ENCODE data around the gene ARHGAP24. TPM values are rescaled to one million over a fixed set of nuclear protein-coding genes. Genes with fewer than 3 reads are reported as not detected.

Gene ARHGAP24
- total and polyA plus RNA-seq, 2 experiments from 2014 or later: 0.21 to 0.36 TPM

GRCh38 chr4:85565761-85566480 lies 91.0 kb downstream of the ARHGAP24 start:
- Histone ChIP-seq H4K20me1 (replicated peaks; ENCODE audit: insufficient read depth) (no peaks in the 10 kb centered on the region), H3K79me2 (replicated peaks; ENCODE audit: insufficient read depth) (no peaks in the 10 kb centered on the region), H3K9me2 (ENCODE audit: insufficient read depth) (peaks cover 13% of the 10 kb centered on the region), H3F3A (replicated peaks; ENCODE audit: low read depth) (no peaks in the 10 kb centered on the region), H3K4me3 (no peak overlapping the region), H3K27me3 (ENCODE audit: insufficient read depth) (no peaks in the 10 kb centered on the region), H3K4me1 (ENCODE audit: insufficient read depth) (peaks cover 7% of the 10 kb centered on the region; the same call in 1 of the 2 replicates), H3K36me3 (ENCODE audit: insufficient read depth) (no peaks in the 10 kb centered on the region), H2AFZ (no peak overlapping the region), H3K4me2 (no peak overlapping the region), H3K27ac (ENCODE audit: low read depth) (no peak overlapping the region)
- H3K4me3 Mint-ChIP-seq: no peak overlapping the region
- H3K36me3 Mint-ChIP-seq (ENCODE audit: low read depth): no peaks in the 10 kb centered on the region
- TF ChIP-seq NANOG (IDR thresholded peaks at IDR 0.05; ENCODE audit: borderline replicate concordance): no peak
- TF ChIP-seq, protein P1, sequence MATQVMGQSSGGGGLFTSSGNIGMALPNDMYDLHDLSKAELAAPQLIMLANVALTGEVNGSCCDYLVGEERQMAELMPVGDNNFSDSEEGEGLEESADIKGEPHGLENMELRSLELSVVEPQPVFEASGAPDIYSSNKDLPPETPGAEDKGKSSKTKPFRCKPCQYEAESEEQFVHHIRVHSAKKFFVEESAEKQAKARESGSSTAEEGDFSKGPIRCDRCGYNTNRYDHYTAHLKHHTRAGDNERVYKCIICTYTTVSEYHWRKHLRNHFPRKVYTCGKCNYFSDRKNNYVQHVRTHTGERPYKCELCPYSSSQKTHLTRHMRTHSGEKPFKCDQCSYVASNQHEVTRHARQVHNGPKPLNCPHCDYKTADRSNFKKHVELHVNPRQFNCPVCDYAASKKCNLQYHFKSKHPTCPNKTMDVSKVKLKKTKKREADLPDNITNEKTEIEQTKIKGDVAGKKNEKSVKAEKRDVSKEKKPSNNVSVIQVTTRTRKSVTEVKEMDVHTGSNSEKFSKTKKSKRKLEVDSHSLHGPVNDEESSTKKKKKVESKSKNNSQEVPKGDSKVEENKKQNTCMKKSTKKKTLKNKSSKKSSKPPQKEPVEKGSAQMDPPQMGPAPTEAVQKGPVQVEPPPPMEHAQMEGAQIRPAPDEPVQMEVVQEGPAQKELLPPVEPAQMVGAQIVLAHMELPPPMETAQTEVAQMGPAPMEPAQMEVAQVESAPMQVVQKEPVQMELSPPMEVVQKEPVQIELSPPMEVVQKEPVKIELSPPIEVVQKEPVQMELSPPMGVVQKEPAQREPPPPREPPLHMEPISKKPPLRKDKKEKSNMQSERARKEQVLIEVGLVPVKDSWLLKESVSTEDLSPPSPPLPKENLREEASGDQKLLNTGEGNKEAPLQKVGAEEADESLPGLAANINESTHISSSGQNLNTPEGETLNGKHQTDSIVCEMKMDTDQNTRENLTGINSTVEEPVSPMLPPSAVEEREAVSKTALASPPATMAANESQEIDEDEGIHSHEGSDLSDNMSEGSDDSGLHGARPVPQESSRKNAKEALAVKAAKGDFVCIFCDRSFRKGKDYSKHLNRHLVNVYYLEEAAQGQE (IDR thresholded peaks at IDR 0.05; ENCODE audit: unreplicated experiment): no peak
- TF ChIP-seq POLR2AphosphoS5 (IDR thresholded peaks at IDR 0.05; ENCODE audit: low read depth): no peak
- TF ChIP-seq JUNB (IDR thresholded peaks at IDR 0.05; ENCODE audit: unreplicated experiment): no peak
- DNase-seq (ENCODE audit: low spot score) (no peak), ATAC-seq (no peak)
- H3K27me3 Mint-ChIP-seq (ENCODE audit: insufficient read depth, low read depth, poor library complexity): peaks cover 2% of the 10 kb centered on the region
- H3K27ac Mint-ChIP-seq: no peak overlapping the region
- H3K9me3 Mint-ChIP-seq: no peaks in the 10 kb centered on the region
- peaks cover 5% of the 10 kb centered on the region; the same call in 2 of the 3 replicates for H3K4me1 Mint-ChIP-seq

DNA sequence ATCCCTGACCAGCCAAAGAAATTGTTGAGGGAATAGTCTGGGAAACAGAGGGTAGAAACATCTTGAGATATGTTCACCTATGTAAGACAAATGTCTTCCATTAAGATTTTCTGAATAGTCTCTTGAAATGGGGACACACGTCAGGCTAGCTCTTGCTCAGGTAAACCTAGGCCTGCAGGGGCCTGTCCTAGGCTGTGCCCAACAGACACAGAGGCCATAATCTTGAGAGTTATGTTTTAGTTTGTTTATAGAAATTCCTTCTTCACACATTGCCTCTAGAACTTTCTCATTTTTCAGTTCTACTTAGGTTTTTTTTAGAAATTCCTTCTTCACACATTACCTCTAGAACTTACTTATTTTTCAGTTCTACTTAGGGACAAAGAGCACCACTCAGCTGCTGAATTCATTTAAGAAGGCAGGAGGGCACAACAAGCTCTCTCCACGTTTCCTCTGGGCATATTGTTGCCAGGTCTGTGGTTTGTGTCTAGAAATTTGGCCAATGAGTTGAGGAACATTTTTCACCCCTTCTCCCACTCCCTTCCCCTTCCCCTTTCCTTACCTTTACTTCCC lies 94.9 kb downstream of the ARHGAP24 start:
- Mint-ChIP-seq H3K9me3 (no peaks in the 10 kb centered on the region), H3K4me3 (no peak overlapping the region), H3K27me3 (ENCODE audit: insufficient read depth, low read depth, poor library complexity) (no peaks in the 10 kb centered on the region), H3K27ac (no peak overlapping the region), H3K36me3 (ENCODE audit: low read depth) (no peaks in the 10 kb centered on the region), H3K4me1 (peaks cover 5% of the 10 kb centered on the region; the same call in 2 of the 3 replicates)
- Histone ChIP-seq H3K27me3 (ENCODE audit: insufficient read depth) (no peaks in the 10 kb centered on the region), H3K36me3 (ENCODE audit: insufficient read depth) (no peaks in the 10 kb centered on the region), H3K4me2 (no peak overlapping the region), H3K9me2 (ENCODE audit: insufficient read depth) (no peaks in the 10 kb centered on the region), H4K20me1 (replicated peaks; ENCODE audit: insufficient read depth) (no peaks in the 10 kb centered on the region), H3K4me1 (ENCODE audit: insufficient read depth) (peaks cover 7% of the 10 kb centered on the region; the same call in 1 of the 2 replicates), H3K27ac (ENCODE audit: low read depth) (no peak overlapping the region), H3K4me3 (no peak overlapping the region), H3K79me2 (replicated peaks; ENCODE audit: insufficient read depth) (no peaks in the 10 kb centered on the region), H3F3A (replicated peaks; ENCODE audit: low read depth) (no peaks in the 10 kb centered on the region), H2AFZ (no peak overlapping the region; the same call in 1 of the 2 replicates)
- DNase-seq (ENCODE audit: low spot score) (no peak), ATAC-seq (no peak)
- TF ChIP-seq, protein P2, sequence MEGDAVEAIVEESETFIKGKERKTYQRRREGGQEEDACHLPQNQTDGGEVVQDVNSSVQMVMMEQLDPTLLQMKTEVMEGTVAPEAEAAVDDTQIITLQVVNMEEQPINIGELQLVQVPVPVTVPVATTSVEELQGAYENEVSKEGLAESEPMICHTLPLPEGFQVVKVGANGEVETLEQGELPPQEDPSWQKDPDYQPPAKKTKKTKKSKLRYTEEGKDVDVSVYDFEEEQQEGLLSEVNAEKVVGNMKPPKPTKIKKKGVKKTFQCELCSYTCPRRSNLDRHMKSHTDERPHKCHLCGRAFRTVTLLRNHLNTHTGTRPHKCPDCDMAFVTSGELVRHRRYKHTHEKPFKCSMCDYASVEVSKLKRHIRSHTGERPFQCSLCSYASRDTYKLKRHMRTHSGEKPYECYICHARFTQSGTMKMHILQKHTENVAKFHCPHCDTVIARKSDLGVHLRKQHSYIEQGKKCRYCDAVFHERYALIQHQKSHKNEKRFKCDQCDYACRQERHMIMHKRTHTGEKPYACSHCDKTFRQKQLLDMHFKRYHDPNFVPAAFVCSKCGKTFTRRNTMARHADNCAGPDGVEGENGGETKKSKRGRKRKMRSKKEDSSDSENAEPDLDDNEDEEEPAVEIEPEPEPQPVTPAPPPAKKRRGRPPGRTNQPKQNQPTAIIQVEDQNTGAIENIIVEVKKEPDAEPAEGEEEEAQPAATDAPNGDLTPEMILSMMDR (conservative IDR thresholded peaks at IDR 0.05; ENCODE audit: low read depth in 2 of 2): no peak
- TF ChIP-seq ZNF114 (CRISPR knock-in tag; IDR thresholded peaks at IDR 0.05): no peak
- TF ChIP-seq CREB1 (CRISPR knock-in tag; IDR thresholded peaks at IDR 0.05; ENCODE audit: low read depth): no peak
- no peak for TF ChIP-seq JUNB (IDR thresholded peaks at IDR 0.05; ENCODE audit: unreplicated experiment)
- TF ChIP-seq ETS1 (IDR thresholded peaks at IDR 0.05): no peak
